OCI-LY1 (cell line): ENCODE results near the gene ERAP2.

ENCODE experiments used
- EZH2 ChIP-seq: fragments of 200-600 bp; sonication (generic), shearing (Covaris generic); IDR thresholded peaks from 2 replicates; pipeline ENCODE4 v1.8.0; 2017; ENCODE audit warnings: borderline replicate concordance, mixed run types, mild to moderate bottlenecking, antibody characterized with exemption, low read length, moderate library complexity, mixed read lengths
- TF ChIP-seq, protein P1 (sequence below): fragments of 200-600 bp; sonication (generic), shearing (Covaris generic); IDR thresholded peaks from 2 replicates; pipeline ENCODE4 v1.5.1; 2017; ENCODE audit warnings: mild to moderate bottlenecking, antibody characterized with exemption, low read length, moderate library complexity, mixed read lengths

DNA sequence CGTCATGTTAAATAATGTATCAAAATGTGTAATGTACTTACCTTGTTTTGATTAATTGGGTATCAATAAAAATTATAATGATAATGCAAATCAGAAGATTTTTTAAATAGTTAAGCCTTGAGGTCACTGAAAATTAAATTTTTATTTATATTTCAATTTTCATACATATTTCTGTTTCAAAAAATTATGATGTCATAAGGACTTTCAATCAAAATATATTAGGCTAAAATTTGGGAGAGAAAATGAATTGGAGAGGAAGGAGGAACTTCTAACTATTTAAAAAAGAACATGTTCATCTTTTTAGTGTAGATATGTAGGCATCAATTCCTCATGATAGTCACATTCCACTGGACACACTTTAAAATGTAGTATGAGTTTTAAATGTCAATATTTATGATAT is 39.5 kb upstream of the ERAP2 start:
- TF ChIP-seq, protein P1, sequence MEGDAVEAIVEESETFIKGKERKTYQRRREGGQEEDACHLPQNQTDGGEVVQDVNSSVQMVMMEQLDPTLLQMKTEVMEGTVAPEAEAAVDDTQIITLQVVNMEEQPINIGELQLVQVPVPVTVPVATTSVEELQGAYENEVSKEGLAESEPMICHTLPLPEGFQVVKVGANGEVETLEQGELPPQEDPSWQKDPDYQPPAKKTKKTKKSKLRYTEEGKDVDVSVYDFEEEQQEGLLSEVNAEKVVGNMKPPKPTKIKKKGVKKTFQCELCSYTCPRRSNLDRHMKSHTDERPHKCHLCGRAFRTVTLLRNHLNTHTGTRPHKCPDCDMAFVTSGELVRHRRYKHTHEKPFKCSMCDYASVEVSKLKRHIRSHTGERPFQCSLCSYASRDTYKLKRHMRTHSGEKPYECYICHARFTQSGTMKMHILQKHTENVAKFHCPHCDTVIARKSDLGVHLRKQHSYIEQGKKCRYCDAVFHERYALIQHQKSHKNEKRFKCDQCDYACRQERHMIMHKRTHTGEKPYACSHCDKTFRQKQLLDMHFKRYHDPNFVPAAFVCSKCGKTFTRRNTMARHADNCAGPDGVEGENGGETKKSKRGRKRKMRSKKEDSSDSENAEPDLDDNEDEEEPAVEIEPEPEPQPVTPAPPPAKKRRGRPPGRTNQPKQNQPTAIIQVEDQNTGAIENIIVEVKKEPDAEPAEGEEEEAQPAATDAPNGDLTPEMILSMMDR, result no peak
- TF ChIP-seq EZH2, result no peak
